Effector memory CD4-positive, alpha-beta T cell (primary cell): ENCODE data around the gene PPP2R1A.

Source experiments
- DNase-seq, 3 donors: peaks; one replicate each; pipeline ENCODE4 v3.0.0-alpha.2; 2020
- H3K27ac ChIP-seq: 2 replicates; pipeline ENCODE4 v1.7.0; 2013; ENCODE audit warnings: mild to moderate bottlenecking, low read length, moderate library complexity; ENCODE audit not compliant: insufficient read depth, poor library complexity, severe bottlenecking
- H3K27me3 ChIP-seq: replicated peaks from 2 replicates; pipeline ENCODE4 v1.7.0; 2013; ENCODE audit warnings: mild to moderate bottlenecking, low read length; ENCODE audit not compliant: insufficient read depth, control insufficient read depth, poor library complexity, severe bottlenecking
- H3K36me3 ChIP-seq: 2 replicates; pipeline ENCODE4 v1.7.0; 2013; ENCODE audit warnings: mild to moderate bottlenecking, low read length, moderate library complexity; ENCODE audit not compliant: control insufficient read depth, insufficient read depth
- H3K4me1 ChIP-seq: 2 replicates; pipeline ENCODE4 v1.7.0; 2013; ENCODE audit warnings: low read length, mild to moderate bottlenecking; ENCODE audit not compliant: control insufficient read depth, insufficient read depth, poor library complexity, severe bottlenecking
- H3K4me3 ChIP-seq: 2 replicates; pipeline ENCODE4 v1.7.0; 2013; ENCODE audit warnings: low read length, low read depth, mild to moderate bottlenecking; ENCODE audit not compliant: insufficient read depth, poor library complexity, severe bottlenecking
- H3K9me3 ChIP-seq: 2 replicates; pipeline ENCODE4 v1.7.0; 2013; ENCODE audit warnings: mild to moderate bottlenecking, low read length, moderate library complexity; ENCODE audit not compliant: control insufficient read depth

Gene PPP2R1A

DNA sequence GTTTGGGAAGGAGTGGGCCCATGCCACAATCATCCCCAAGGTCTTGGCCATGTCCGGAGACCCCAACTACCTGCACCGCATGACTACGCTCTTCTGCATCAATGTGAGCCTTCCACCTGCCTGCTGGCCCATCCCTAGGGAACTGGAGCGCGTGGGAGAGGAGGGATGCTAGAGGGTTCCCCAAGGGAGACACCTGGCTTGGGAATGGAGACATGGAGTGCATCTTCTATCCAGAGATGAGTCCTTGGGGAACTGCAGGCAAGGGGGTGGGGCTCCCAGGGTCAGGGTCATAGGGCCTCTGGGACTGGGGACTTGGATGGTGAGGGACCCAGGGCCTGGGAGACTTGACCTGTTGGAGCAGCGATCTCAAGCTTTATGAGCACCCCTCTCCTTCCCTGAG, 31.2 kb downstream of the PPP2R1A start:
- H3K36me3 ChIP-seq = peaks cover 93% of the 10 kb centered on the region
- DNase-seq = no peak
- no peak overlapping the region for H3K4me3 ChIP-seq
- no peak overlapping the region for H3K27ac ChIP-seq
- H3K9me3 ChIP-seq = no peaks in the 10 kb centered on the region
- H3K4me1 ChIP-seq = no peaks in the 10 kb centered on the region
- H3K27me3 ChIP-seq = no peaks in the 10 kb centered on the region

DNA sequence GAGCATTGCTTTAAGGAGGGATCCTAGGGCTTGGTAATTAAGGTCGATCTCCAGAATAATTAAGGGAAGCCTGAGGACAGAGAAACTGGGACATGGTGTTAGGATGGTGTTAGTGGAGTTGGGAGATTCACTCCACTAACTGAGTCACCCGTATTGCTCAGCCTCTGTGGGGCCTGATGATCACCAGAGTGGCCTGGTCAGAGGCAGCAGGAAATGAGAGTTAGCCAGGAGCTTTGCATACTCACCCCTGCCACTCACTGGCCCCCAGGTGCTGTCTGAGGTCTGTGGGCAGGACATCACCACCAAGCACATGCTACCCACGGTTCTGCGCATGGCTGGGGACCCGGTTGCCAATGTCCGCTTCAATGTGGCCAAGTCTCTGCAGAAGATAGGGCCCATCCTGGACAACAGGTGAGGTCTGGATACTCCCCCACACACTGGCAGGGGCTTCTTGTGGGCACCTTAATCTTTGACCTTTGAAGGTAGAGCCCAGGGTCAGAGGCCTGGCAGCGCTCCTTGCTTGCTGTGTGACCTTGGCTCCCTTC, 32.1 kb downstream of the PPP2R1A start:
- no peaks in the 10 kb centered on the region for H3K27me3 ChIP-seq
- H3K4me3 ChIP-seq = no peak overlapping the region
- no peak overlapping the region for H3K27ac ChIP-seq
- H3K4me1 ChIP-seq = no peaks in the 10 kb centered on the region
- H3K36me3 ChIP-seq = peaks cover 93% of the 10 kb centered on the region
- no peaks in the 10 kb centered on the region for H3K9me3 ChIP-seq
- DNase-seq = no peak

DNA sequence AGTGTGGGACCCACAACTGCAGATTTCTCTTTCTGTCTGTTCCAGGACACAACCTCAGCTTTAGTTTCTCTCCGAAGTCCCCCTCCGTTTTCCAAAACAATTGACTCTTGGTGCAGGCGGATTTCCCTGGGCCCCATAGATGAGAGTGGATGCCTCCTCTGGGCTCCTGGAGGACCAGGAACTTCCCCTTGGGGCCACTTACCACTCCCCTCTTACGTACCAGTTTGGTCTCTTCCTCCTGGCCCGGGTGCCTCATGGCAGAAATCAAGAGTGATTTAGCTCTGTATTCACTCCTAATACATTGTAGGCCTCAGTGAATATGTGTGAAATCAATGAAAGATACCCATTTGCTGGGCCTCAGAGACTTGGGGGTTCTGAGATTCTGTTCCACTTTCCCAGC, 34.4 kb downstream of the PPP2R1A start:
- Histone ChIP-seq H3K4me1 (no peaks in the 10 kb centered on the region), H3K27ac (no peak overlapping the region), H3K9me3 (no peaks in the 10 kb centered on the region), H3K4me3 (no peak overlapping the region), H3K36me3 (peaks cover 85% of the 10 kb centered on the region), H3K27me3 (no peaks in the 10 kb centered on the region)
- no peak for DNase-seq

DNA sequence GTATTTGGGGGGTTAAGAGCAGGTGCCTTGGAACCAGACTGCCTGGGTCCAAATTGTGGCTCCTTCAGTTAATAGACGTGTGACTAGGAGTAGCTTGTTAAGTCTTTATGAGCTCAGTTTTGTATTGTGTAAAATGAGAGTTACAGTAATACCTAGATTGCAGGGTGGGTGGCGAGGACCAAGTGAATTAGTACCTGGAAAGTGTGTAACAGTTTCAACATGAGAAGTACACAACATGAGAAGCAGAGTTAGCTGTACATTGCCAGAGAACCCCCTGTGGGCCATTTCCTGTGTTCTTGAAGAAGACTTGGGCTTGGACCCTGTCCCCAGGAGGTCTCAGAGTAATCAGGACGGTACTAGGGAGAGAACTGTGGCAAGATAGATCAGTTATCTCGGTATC, 36.8 kb downstream of the PPP2R1A start:
- DNase-seq = no peak
- Histone ChIP-seq H3K9me3 (no peaks in the 10 kb centered on the region), H3K27me3 (no peaks in the 10 kb centered on the region), H3K4me3 (no peak overlapping the region), H3K4me1 (no peaks in the 10 kb centered on the region), H3K27ac (no peak overlapping the region), H3K36me3 (peaks cover 60% of the 10 kb centered on the region)

DNA sequence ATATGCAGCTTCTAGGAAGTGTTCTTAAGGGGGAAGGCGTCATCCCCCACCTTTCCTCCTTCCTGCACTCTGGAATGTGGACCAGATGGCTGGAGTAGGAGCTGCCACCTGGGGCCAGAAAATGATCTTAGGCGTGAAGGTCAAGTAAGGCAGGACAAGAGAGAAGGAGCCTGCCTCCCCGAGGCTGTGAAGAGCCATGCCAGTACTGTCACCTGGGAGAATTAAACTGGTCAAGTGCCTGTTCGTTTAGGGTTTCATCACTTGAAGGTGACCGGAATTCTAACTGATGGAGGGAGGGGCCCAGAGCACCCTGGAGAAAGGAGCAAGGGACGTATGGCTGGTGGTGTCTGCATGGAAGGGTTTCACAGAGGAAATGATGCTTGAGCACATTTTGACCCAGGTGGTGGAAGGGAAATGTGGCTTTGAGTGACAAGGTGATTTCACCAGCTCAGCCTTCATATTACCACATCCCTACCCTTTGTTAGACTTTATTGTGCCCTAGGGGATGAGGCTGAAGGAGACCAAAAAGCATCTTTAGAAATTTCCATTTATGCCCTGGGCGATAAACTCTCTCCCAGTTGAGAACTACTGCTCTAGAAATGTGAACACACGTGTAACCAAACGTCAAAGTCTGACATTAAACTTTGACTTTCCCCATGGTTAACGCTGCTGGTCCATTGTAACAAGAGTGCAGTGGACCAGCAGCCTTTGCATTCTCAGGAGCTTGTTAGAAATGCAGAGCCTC, 37.5 kb downstream of the PPP2R1A start:
- Histone ChIP-seq H3K9me3 (no peaks in the 10 kb centered on the region), H3K4me3 (no peak overlapping the region), H3K4me1 (no peaks in the 10 kb centered on the region), H3K27ac (no peak overlapping the region), H3K36me3 (peaks cover 53% of the 10 kb centered on the region), H3K27me3 (no peaks in the 10 kb centered on the region)
- DNase-seq = no peak

DNA sequence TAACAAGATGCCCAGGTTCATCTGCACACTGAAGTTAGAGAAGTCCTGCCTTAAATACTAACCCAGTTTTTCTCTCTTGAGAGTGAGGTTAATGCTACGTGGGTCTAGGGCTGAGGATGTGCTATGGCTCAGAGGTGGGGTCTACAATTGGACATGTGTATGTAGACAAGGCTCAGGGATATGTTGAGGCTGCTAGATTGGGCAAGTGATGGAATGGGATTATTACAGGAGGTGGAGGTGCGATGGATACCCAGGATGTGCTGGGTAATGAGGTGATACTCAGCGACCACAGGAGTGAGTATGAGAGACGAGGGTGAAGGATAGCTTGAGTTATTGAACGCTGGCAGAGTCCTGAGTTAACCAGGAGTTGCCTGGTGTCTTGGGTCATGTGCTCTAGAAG, 38.1 kb downstream of the PPP2R1A start:
- H3K27ac ChIP-seq = no peak overlapping the region
- H3K36me3 ChIP-seq = peaks cover 47% of the 10 kb centered on the region
- no peak overlapping the region for H3K4me3 ChIP-seq
- H3K4me1 ChIP-seq = no peaks in the 10 kb centered on the region
- H3K27me3 ChIP-seq = no peaks in the 10 kb centered on the region
- H3K9me3 ChIP-seq = no peaks in the 10 kb centered on the region
- no peak for DNase-seq

DNA sequence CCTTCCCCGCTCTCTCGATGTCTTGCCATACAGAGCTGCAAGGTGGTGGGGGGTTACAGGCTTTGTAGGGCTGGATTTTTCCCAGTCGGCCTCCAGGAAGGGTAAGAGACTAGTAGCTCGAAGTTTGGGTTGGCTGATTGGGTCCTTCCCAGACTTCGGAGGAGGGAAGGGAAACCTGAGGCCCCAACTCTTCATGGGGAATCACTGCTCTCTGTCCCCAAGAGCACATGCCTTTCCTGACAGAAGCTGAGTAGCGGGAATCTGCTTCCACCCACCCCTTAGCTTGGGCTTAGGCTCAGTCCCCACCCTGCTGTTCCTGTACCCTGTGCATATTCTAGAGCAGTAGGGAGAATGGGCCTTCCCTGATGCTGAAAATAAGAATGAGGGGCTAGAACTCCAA, 39.7 kb downstream of the PPP2R1A start:
- Histone ChIP-seq H3K4me1 (no peaks in the 10 kb centered on the region), H3K9me3 (no peaks in the 10 kb centered on the region), H3K4me3 (no peak overlapping the region), H3K27ac (no peak overlapping the region), H3K36me3 (peaks cover 33% of the 10 kb centered on the region), H3K27me3 (no peaks in the 10 kb centered on the region)
- DNase-seq = no peak

DNA sequence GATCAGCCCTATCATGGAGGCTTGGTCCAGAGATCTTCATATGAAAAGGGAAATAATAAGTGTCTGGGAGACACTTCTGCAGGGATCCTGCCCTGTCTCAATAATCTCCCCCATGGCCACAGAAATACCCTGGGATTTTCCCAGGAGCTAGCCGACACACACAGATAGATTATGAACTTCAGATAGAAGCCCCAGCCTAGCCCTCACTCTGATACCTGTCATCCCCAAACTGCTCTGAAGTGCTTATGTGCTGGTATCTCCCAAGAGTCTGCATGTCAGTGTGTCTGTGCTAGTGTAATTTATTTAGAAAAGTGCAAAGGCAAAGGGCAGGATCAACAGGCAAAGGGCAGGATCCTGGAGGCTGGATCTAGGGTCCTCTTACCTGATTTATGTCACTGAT, 40.8 kb downstream of the PPP2R1A start:
- no peaks in the 10 kb centered on the region for H3K27me3 ChIP-seq
- no peaks in the 10 kb centered on the region for H3K4me1 ChIP-seq
- H3K9me3 ChIP-seq = no peaks in the 10 kb centered on the region
- no peak for DNase-seq
- no peak overlapping the region for H3K27ac ChIP-seq
- H3K36me3 ChIP-seq = peaks cover 25% of the 10 kb centered on the region
- no peak overlapping the region for H3K4me3 ChIP-seq

DNA sequence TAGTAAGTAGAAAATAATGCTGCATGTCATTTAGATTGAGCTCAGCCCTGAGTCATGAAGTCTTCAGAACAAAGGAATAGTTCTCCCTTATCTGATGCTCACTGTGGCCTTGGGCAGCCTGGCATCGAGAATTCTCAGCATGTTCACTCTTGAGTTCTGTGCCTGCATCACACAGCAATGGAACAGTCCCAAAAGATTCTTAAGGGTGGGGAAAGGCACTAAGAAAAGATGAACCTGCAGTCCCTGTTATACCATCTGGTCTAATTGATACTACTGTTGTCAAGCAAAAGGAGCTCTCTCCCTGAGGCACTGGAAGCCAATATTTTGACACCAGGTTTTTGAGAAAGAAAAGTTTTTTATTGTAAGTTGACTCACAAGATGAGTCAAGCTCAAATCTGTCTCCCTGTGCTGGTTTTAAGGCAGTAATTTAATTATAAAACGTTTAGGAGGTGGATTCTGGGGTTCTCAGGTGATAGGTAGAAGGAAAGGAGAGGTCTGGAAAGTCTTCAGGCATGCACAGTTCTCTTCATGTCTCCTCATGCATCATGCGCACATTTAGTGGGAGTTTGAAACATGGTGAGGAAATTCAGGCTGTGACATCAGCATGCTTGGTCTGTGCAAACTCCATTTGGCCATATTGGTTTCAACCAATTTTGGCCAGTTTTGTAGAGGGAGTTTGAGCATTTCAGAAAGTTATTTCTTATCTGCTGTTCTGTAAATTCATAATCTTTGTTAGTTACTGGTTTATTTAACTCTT, 41.5 kb downstream of the PPP2R1A start:
- Histone ChIP-seq H3K9me3 (no peaks in the 10 kb centered on the region), H3K27me3 (no peaks in the 10 kb centered on the region), H3K4me3 (no peak overlapping the region), H3K36me3 (peaks cover 19% of the 10 kb centered on the region), H3K27ac (no peak overlapping the region), H3K4me1 (no peaks in the 10 kb centered on the region)
- DNase-seq = no peak

DNA sequence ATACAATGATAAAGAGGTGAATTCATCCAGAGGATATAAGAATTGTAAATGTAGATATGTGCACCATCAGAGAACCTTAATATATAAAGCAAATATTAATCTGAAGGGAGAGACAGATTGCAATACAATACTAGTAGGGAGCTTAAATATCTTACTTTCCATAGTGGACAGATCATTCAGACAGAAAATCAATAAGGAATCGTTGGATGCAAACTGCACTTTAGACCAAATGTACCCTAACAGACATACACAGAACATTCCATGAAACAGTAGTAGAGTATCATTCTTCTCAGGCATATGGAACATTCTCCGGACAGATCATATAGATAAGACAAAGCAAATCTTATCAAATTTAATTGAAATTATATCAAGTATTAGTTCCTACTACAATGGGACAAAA, 44.6 kb downstream of the PPP2R1A start:
- no peak overlapping the region for H3K27ac ChIP-seq
- H3K9me3 ChIP-seq = no peaks in the 10 kb centered on the region
- H3K4me3 ChIP-seq = no peak overlapping the region
- no peak for DNase-seq
- no peaks in the 10 kb centered on the region for H3K36me3 ChIP-seq
- H3K4me1 ChIP-seq = no peaks in the 10 kb centered on the region
- no peaks in the 10 kb centered on the region for H3K27me3 ChIP-seq
